Glomerular endothelial cell (primary cell): ENCODE measurements around the gene GJB4. TPM values are rescaled to one million over a fixed set of nuclear protein-coding genes. Genes with fewer than 3 reads are reported as not detected.
"Not testable (repeated sequence)": the region's sequence is repeated elsewhere in the genome, so short reads cannot be mapped to it uniquely, and the experiment has no call there.

Experiments
- DNase-seq: peaks from one replicate; pipeline ENCODE4 v3.0.0-alpha.2; 2011; ENCODE audit warnings: low read depth, low spot score; ENCODE audit errors: extremely low read depth
- total RNA-seq: library from RNA; depleted of rRNA; stranded (reverse); fragments of >200 nt; gene quantifications from 2 replicates; pipeline ENCODE4 v1.2.3, GENCODE V29; 2015

Gene GJB4
- total RNA-seq, 1 donor from 2014 or later, result not detected

GRCh38 chr1:34794001-34794789 is 34.7 kb downstream of the GJB4 start:
- no peak for DNase-seq

DNA sequence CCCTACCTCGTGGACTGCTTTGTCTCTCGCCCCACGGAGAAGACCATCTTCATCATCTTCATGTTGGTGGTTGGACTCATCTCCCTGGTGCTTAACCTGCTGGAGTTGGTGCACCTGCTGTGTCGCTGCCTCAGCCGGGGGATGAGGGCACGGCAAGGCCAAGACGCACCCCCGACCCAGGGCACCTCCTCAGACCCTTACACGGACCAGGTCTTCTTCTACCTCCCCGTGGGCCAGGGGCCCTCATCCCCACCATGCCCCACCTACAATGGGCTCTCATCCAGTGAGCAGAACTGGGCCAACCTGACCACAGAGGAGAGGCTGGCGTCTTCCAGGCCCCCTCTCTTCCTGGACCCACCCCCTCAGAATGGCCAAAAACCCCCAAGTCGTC is 35.2 kb downstream of the GJB4 start:
- no peak for DNase-seq

- no peak for DNase-seq
Observed at GRCh38 chr1:34795916-34796315, 36.4 kb downstream of the GJB4 start.

DNA sequence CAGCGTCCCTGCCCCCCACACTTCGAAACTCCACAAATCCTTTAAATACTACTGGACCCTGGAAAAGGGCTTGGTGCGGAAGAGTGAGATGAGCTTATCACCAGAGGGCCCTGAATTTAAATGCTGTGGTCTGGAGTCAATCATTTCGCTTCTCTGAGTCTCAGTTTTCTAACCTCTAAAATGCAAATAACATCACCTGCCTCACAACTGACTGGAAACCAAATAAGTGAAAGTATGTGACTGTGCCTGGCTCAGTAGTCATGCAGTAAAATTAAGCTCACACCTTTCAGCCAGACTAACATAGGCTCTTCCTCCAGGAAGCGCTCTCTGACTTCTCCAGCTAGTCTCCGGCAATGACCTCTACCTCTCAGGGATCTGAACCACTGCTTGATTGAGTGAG is 37.5 kb downstream of the GJB4 start:
- DNase-seq, result no peak

- DNase-seq, result no peak
Observed at GRCh38 chr1:34800214-34800613, 40.7 kb downstream of the GJB4 start.

GRCh38 chr1:34803770-34804169 is 44.2 kb downstream of the GJB4 start:
- no peak for DNase-seq

DNA sequence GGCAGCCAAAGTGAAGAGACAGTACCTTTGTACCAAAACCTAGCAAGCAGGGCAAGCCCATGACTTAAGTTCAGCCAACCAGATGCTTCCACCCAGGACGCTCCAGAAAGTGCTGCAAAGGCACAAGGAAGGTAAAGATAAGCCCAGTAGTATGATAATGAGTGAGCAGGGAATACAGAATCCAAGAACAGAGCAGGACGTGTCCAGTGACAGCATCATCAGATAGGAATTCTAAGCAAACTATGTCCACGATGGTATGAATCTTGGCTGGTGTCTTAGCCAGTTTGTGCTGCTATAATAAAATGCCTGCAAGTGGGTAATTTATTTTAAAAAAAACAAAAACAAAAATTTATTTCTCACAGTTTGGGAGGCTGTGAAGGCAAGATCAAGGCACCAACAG is 46.9 kb downstream of the GJB4 start:
- DNase-seq, result no peak

GRCh38 chr1:34808051-34808810 is 48.7 kb downstream of the GJB4 start:
- no peak for DNase-seq

- not testable (repeated sequence) for DNase-seq
Observed at GRCh38 chr1:34810781-34811180, 51.2 kb downstream of the GJB4 start.

Other genes with a start within 250 kb of the GJB4 start
- gene GJB5, start 4.7 kb upstream of the GJB4 start, total RNA-seq, result not detected in 2 replicates
- 0.35 and 0.87 TPM in 2 replicates for gene GJB3, start 21.5 kb downstream of the GJB4 start, total RNA-seq
- 3.2 and 62.1 TPM in 2 replicates for gene GJA4, start 33.3 kb downstream of the GJB4 start, total RNA-seq
- 34.1 and 40.2 TPM in 2 replicates for gene SMIM12, start 100.0 kb downstream of the GJB4 start, total RNA-seq
- 0.23 TPM in 1 of 2 replicates, not detected in the other for gene DLGAP3, start 169.9 kb downstream of the GJB4 start, total RNA-seq
- 31.6 and 56.6 TPM in 2 replicates for gene TMEM35B, start 225.6 kb downstream of the GJB4 start, total RNA-seq